AG09319 (cell line): ENCODE results near the gene RAB40B.

ENCODE experiments used
- DNase-seq: peaks from one replicate; pipeline ENCODE4 v3.0.0-alpha.2; 2010; ENCODE audit warnings: low read depth; ENCODE audit errors: extremely low read depth
- CTCF ChIP-seq: IDR thresholded peaks from 2 replicates; pipeline ENCODE4 v1.5.1; 2011; ENCODE audit warnings: low read depth, mild to moderate bottlenecking, inconsistent platforms, low read length, moderate library complexity

The RAB40B gene

GRCh38 chr17:82687375-82687861 is 11.1 kb downstream of the RAB40B start:
- no peak for TF ChIP-seq CTCF
- DNase-seq: no peak

- no peak for TF ChIP-seq CTCF
- DNase-seq: no peak
Observed at GRCh38 chr17:82686366-82687324, 11.9 kb downstream of the RAB40B start.

GRCh38 chr17:82685291-82685690 is 13.2 kb downstream of the RAB40B start:
- TF ChIP-seq CTCF: no peak
- no peak for DNase-seq

- no peak for TF ChIP-seq CTCF
- no peak for DNase-seq
Observed at GRCh38 chr17:82684228-82684841, 14.2 kb downstream of the RAB40B start.

- DNase-seq: no peak
- no peak for TF ChIP-seq CTCF
Observed at GRCh38 chr17:82683534-82683933, 15.0 kb downstream of the RAB40B start.

GRCh38 chr17:82681547-82681946 is 17.0 kb downstream of the RAB40B start:
- DNase-seq: no peak
- no peak for TF ChIP-seq CTCF
